ENCODE results near the gene MORF4L1.
A peak's percentile ranks its signal among the peaks of the same experiment; 100 is the strongest.
"Not testable (repeated sequence)": the region's sequence is repeated elsewhere in the genome, so short reads cannot be mapped to it uniquely, and the experiment has no call there.

MORF4L1 gene

GRCh38 chr15:78902281-78903032, 29.8 kb downstream of the MORF4L1 start:
- DNase-seq (ENCODE audit: low read depth in 3 of 3): not testable (repeated sequence)

DNA sequence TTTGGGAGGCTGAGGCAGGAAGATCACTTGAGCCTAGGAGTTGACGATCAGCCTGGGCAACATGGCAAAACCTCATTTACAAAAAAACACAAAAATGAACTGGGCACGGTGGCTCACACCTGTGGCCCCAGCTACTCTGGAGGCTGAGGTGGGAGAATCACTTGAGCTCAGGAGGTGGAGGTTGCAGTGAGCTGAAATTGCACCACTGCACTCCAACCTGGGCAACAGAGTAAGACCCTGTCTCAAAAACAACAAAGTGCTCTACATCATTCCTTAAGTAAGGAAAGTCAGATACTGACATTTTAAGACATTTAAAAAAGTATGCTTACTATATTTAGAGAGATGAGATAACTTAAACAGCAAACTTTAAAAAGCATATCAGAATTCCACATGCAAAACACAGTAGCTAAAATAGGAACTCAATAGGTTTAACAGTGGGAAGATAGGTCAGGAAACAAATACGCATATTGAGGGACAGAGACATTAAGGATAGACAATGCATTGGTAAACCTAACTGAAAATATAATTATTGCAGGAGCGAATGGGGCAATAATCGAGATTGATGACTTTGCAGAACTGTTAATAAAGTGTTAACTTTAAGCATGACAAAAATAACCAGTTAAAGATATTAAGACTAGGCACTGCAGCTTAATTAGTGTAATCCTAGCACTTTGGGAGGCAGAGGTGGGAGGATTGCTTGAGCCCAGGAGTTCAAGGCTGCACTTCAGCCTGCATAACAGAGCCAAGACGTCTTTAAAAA, 32.1 kb downstream of the MORF4L1 start:
- DNase-seq (ENCODE audit: low read depth in 3 of 3): no peak

DNA sequence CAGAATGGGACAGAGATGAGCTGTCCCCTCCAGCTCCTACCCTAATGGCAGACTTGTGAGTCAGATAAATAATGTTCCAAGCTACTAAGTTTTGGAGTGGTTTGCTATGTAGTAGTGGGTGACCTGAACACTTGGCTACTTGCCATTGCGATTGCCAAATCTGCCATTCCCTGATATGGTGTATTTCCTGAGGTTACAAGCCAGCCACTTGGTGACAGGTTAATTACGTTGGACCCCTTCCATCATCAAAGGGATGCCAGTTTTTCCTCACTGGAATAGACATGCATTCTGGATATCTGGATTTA, 33.6 kb downstream of the MORF4L1 start:
- DNase-seq (ENCODE audit: low read depth in 3 of 3): no peak

GRCh38 chr15:78907577-78907976, 34.9 kb downstream of the MORF4L1 start:
- DNase-seq (ENCODE audit: low read depth in 3 of 3): no peak

DNA sequence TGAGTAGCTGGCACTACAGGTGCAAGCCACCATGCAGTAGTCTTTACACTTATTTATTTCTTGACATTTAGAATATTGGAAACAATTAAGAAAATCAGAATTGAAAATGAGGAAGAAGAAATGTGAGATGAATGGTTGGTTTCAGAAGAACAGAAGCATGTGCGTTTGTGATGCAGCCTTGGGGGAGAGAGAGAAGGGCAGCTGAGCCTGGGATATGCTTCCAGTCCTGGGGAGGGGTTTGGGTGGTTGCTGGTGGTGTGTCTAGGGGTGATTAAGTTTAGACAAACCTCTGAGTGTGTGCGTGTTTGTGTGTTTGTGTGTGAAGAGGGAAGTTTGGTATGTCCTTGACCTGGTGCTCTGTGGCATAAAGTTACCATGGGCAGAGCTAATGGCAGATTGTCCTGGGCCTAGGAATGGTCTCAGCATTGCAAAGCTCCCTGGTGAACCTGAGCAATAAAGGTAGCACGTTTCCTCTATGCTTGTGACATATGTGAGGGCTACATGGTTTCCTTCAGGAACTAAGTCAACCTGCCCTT, 36.5 kb downstream of the MORF4L1 start:
- no peak for DNase-seq (ENCODE audit: low read depth in 3 of 3)

DNA sequence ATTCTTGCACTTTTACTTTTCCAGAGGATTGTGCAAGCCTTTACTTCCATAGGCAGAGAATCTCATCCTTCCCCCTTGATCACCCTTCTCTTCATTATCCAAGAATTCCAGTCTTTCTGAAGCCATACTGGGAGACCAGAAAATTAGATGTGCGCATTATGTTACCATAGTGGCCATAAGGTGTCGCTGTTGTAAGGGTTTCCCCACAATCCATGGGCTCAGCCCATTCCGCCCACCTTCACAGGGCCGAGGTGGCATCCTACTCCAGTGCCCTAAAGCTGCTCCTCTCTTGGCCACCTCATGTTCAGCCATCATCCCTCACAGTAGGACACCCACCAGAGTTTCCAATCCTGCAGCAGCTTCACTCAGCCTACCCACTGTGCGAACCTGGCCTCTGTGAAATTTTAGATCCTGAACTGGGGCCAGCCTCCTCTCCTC, 37.1 kb downstream of the MORF4L1 start:
- peak in 2 of 3 donors; percentile 5 to 20 for DNase-seq (ENCODE audit: low read depth in 3 of 3)

DNA sequence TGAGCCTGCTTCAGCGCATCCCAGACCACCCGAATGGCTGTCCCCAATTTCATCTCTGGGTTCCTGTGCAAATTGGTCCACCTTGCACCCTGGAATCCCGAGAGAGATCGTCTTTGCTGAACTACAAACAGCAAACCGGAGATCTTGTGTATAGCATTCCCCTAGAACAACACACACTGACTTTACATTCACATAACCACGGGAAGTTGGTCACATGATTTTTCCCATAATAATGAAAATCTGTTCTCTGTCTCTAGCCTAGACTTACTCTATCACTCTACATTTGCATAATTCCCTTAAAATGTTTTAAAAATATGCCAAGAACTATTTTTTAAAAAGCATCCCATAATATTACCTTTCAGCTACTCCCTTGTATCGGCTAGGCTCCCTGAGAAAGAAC, 37.6 kb downstream of the MORF4L1 start:
- DNase-seq (ENCODE audit: low read depth in 3 of 3): no peak

GRCh38 chr15:78912316-78912715, 39.6 kb downstream of the MORF4L1 start:
- no peak for DNase-seq (ENCODE audit: low read depth in 3 of 3)

DNA sequence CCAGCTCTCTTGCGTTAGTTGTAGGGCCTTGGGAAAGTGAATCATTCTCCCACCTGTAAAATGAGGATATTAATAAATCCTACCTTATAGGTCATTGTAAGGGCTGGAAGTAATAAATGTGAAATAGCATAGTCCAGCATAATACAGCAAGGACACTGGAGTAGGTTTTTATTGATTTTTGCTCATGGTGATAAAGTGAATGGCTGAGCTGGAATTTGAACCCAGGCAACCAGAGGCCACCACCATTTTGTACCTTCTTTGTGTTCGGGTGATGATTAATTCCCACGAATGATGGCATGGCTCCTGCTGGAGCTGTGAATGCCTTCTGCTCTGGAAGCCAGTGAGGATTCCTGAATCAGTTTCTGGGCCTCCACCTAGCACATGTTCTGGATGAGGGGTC, 40.3 kb downstream of the MORF4L1 start:
- DNase-seq (ENCODE audit: low read depth in 3 of 3): no peak

GRCh38 chr15:78914027-78914764, 41.5 kb downstream of the MORF4L1 start:
- DNase-seq (ENCODE audit: low read depth in 3 of 3): no peak

- no peak for DNase-seq (ENCODE audit: low read depth in 3 of 3)
Observed at GRCh38 chr15:78915341-78916087, 42.8 kb downstream of the MORF4L1 start.

GRCh38 chr15:78916088-78916487, 43.4 kb downstream of the MORF4L1 start:
- DNase-seq (ENCODE audit: low read depth in 3 of 3): no peak

- DNase-seq (ENCODE audit: low read depth in 3 of 3): no peak
Observed at GRCh38 chr15:78917888-78918287, 45.2 kb downstream of the MORF4L1 start.

DNA sequence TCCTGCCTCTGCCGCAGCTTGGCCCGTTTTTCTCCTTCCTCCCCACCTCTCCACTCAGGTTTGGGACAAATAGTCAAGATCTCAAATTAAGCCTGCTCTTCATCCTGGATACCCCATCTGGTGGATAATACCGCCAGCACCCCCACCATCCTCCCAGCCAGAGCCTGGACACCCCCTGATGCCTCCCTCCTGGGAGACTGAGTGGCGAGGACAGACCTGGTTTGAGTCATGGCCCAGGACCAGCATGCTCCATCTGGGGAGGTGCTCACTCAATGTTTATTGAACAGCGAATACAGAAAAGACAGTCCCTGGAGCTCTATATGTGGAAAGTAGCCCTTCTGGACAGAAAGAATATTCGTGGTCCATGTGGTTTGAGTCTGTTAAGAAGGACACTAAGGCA, 48.8 kb downstream of the MORF4L1 start:
- no peak for DNase-seq (ENCODE audit: low read depth in 3 of 3)

GRCh38 chr15:78921940-78922339, 49.2 kb downstream of the MORF4L1 start:
- no peak for DNase-seq (ENCODE audit: low read depth in 3 of 3)

GRCh38 chr15:78922527-78922926, 49.8 kb downstream of the MORF4L1 start:
- DNase-seq (ENCODE audit: low read depth in 3 of 3): no peak

- no peak for DNase-seq (ENCODE audit: low read depth in 3 of 3)
Observed at GRCh38 chr15:78923015-78923414, 50.3 kb downstream of the MORF4L1 start.

GRCh38 chr15:78923480-78924360, 51.0 kb downstream of the MORF4L1 start:
- DNase-seq (ENCODE audit: low read depth in 3 of 3): no peak

DNA sequence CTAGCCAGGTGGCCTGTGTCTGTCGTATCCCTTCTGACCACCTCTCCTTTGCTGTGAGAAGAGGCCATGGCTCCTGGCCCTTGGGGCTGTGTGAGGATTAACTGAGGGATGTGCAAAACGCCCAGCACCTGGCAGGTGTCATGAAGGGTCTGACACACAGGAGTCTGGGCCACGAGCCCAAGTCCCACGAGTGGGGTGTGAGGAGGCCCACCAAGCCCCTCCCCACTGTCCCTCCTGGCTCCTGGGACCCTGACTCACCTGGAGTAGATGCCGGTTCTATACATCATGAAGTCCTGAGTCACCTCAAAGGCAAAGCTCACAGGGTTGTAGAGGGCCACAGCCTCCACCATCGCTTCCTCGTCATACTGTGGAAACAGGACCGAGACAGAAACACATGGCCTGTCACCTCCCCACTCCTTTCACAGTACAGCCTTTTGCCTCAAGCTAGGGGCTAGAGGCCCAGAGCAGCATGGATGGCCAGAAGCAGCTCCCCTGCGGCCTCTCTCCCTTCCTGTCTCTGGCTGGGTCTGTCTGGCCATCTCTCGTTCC, 52.5 kb downstream of the MORF4L1 start:
- no peak for DNase-seq (ENCODE audit: low read depth in 3 of 3)

GRCh38 chr15:78925956-78926743, 53.5 kb downstream of the MORF4L1 start:
- DNase-seq (ENCODE audit: low read depth in 3 of 3): no peak

Data from stimulated activated CD4-positive, alpha-beta T cell treated with anti-CD3 and anti-CD28 coated beads, TNF-alpha, amount 100 ng/mL, for 48 hours (primary cell).